ENCODE results near the gene RAB11FIP4. TPM values are rescaled to one million over a fixed set of nuclear protein-coding genes. Genes with fewer than 3 reads are reported as not detected.

RAB11FIP4 gene
- total RNA-seq, 2 donors from 2014 or later, result 0.68 to 3.7 TPM

DNA sequence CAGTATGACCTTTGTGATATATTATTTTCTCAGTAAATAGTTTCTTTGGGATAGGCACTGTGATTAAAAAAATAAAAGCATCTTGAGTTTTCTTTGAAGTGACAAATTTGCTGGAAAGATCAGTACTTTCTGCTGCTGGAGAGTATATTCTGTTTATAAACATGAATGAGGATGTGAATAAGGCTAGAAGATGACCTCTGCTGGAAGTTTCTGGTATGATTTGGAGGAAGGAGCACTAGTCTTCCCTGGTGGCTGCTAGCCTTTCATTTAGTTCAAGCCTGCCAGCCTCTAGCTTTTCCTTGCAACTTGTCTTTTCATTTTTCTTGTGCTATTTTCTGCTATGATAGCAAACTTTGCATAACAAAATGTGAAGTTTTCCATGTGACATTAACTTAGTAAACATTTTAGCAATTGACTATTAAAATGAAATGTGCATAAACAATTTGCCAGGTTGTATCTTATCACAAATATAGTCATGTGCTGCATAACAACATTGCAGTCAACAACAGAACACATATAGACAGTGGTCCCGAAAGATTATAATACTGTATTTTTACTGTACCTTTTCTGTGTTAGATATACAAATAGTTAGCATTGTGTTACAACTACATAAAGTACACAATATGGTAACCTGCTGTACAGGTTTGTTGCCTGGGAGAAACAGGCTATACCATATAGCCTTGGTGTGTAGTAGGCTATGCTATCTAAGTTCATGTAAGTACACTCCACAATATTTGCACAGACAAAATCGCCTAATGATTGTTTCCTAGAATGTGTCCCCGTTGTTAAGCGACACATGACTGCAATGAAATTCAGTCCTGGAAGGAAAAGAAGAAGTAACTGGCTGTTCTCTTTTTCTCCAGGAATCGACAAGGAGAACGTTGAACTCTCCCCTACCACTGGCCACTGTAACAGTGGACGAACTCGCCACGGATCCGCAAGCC, 18.1 kb upstream of the RAB11FIP4 start:
- TF ChIP-seq, protein P1, sequence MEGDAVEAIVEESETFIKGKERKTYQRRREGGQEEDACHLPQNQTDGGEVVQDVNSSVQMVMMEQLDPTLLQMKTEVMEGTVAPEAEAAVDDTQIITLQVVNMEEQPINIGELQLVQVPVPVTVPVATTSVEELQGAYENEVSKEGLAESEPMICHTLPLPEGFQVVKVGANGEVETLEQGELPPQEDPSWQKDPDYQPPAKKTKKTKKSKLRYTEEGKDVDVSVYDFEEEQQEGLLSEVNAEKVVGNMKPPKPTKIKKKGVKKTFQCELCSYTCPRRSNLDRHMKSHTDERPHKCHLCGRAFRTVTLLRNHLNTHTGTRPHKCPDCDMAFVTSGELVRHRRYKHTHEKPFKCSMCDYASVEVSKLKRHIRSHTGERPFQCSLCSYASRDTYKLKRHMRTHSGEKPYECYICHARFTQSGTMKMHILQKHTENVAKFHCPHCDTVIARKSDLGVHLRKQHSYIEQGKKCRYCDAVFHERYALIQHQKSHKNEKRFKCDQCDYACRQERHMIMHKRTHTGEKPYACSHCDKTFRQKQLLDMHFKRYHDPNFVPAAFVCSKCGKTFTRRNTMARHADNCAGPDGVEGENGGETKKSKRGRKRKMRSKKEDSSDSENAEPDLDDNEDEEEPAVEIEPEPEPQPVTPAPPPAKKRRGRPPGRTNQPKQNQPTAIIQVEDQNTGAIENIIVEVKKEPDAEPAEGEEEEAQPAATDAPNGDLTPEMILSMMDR (IDR thresholded peaks at IDR 0.05), result no peak
- Histone ChIP-seq H3K36me3 (peaks cover 8% of the 10 kb centered on the region), H3K9me3 (no peaks in the 10 kb centered on the region), H3K4me3 (no peak overlapping the region), H3K27ac (no peak overlapping the region), H3K27me3 (replicated peaks; ENCODE audit: insufficient read depth) (no peaks in the 10 kb centered on the region), H3K4me1 (ENCODE audit: control insufficient read depth in 1 of 2, low read depth in 2 of 2) (no peaks in the 10 kb centered on the region)
- ATAC-seq (ENCODE audit: insufficient number of reproducible peaks, low FRiP score, low read depth) (no peak), DNase-seq (ENCODE audit: low spot score) (no peak)

DNA sequence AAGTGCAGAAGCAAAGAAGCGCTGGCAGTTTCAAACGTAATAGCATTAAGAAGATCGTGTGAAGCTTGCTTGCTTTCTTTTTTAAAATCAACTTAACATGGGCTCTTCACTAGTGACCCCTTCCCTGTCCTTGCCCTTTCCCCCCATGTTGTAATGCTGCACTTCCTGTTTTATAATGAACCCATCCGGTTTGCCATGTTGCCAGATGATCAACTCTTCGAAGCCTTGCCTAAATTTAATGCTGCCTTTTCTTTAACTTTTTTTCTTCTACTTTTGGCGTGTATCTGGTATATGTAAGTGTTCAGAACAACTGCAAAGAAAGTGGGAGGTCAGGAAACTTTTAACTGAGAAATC, 17.4 kb upstream of the RAB11FIP4 start:
- peaks cover 8% of the 10 kb centered on the region for H3K36me3 ChIP-seq
- TF ChIP-seq, protein P1 (IDR thresholded peaks at IDR 0.05), result no peak
- DNase-seq (ENCODE audit: low spot score) (no peak), ATAC-seq (ENCODE audit: insufficient number of reproducible peaks, low FRiP score, low read depth) (no peak)
- H3K9me3 ChIP-seq, result no peaks in the 10 kb centered on the region
- H3K27ac ChIP-seq, result no peak overlapping the region
- H3K4me1 ChIP-seq (ENCODE audit: control insufficient read depth in 1 of 2, low read depth in 2 of 2), result no peaks in the 10 kb centered on the region
- no peak overlapping the region for H3K4me3 ChIP-seq
- no peaks in the 10 kb centered on the region for H3K27me3 ChIP-seq (replicated peaks; ENCODE audit: insufficient read depth)

DNA sequence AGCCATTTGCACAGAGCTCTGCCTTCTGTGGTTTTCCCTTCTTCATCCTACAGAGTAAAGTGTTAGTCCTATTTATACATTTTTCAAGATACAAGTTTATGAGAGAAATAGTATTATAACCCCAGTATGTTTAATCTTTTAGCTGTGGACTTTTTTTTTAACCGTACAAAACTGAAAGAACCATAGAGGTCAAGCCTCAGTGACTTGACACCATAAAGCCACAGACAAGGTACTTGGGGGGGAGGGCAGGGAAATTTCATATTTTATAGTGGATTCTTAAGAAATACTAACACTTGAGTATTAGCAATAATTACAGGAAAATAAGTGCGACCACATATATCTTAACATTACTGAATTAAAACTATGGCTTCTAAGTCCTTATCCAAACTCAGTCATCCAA, 17.0 kb upstream of the RAB11FIP4 start:
- no peak overlapping the region for H3K27ac ChIP-seq
- H3K4me1 ChIP-seq (ENCODE audit: control insufficient read depth in 1 of 2, low read depth in 2 of 2), result no peaks in the 10 kb centered on the region
- TF ChIP-seq, protein P1 (IDR thresholded peaks at IDR 0.05), result no peak
- no peak for DNase-seq (ENCODE audit: low spot score)
- no peaks in the 10 kb centered on the region for H3K27me3 ChIP-seq (replicated peaks; ENCODE audit: insufficient read depth)
- H3K36me3 ChIP-seq, result peaks cover 8% of the 10 kb centered on the region
- ATAC-seq (ENCODE audit: insufficient number of reproducible peaks, low FRiP score, low read depth), result no peak
- H3K4me3 ChIP-seq, result no peak overlapping the region
- H3K9me3 ChIP-seq, result no peaks in the 10 kb centered on the region

DNA sequence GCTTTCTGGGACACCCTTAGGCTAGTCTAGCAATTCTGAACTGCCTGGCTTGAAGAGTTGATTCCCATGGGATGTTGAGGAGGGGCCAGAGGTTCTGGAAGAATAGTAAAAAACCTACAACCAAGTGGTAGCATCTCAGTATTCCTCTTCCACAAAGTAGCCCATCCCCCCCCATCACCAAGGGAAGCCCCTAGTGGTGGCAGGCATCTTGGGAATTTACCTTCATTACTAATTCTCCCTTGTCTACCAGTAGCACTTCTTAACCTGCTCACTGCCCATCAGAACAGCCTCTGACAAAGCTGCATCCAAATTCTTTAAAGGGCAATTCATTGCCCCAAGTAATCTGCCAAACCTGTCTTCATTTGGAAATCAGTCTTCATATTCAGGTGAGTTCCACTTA, 12.8 kb upstream of the RAB11FIP4 start:
- no peaks in the 10 kb centered on the region for H3K27me3 ChIP-seq (replicated peaks; ENCODE audit: insufficient read depth)
- no peaks in the 10 kb centered on the region for H3K9me3 ChIP-seq
- no peak overlapping the region for H3K27ac ChIP-seq
- H3K4me3 ChIP-seq, result no peak overlapping the region
- DNase-seq (ENCODE audit: low spot score), result no peak
- no peak for ATAC-seq (ENCODE audit: insufficient number of reproducible peaks, low FRiP score, low read depth)
- H3K4me1 ChIP-seq (ENCODE audit: control insufficient read depth in 1 of 2, low read depth in 2 of 2), result no peaks in the 10 kb centered on the region
- TF ChIP-seq, protein P1 (IDR thresholded peaks at IDR 0.05), result no peak
- H3K36me3 ChIP-seq, result peaks cover 7% of the 10 kb centered on the region

DNA sequence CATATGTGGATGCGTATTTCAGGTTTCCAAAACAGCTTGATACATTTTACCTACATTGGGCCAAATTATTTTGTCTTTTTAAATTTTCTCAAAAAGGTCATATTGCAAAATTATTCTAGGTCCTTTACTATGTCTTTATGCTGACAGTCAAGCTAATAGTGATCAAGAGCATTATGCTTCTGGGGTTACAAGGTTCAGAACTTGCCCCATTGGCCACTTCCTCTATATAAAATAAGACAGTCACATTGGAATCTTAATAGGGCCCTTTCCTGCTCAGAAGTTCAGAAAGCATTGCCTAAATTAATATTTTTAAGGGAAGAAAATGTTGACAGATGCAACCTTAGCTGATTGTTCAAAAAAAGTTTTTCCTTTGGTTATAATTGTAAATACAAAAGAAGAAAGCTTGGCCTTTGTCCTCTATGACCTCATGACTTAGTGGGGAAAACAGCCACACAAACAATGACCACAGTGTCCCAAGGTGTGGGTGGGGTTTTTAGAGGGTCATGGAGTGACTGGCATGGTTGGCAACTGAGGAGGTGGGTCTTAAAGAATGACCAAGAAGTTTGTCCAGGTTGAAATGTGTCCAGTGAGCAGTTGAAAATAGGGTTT, 11.8 kb upstream of the RAB11FIP4 start:
- DNase-seq (ENCODE audit: low spot score) (no peak), ATAC-seq (ENCODE audit: insufficient number of reproducible peaks, low FRiP score, low read depth) (no peak)
- no peaks in the 10 kb centered on the region for H3K4me1 ChIP-seq (ENCODE audit: control insufficient read depth in 1 of 2, low read depth in 2 of 2)
- no peaks in the 10 kb centered on the region for H3K27me3 ChIP-seq (replicated peaks; ENCODE audit: insufficient read depth)
- no peak overlapping the region for H3K27ac ChIP-seq
- TF ChIP-seq, protein P1 (IDR thresholded peaks at IDR 0.05), result no peak
- H3K36me3 ChIP-seq, result peaks cover 3% of the 10 kb centered on the region
- no peaks in the 10 kb centered on the region for H3K9me3 ChIP-seq
- no peak overlapping the region for H3K4me3 ChIP-seq
